ENCODE measurements around the gene AJM1. TPM values are rescaled to one million over a fixed set of nuclear protein-coding genes. Genes with fewer than 3 reads are reported as not detected.
A peak's percentile ranks its signal among the peaks of the same experiment; 100 is the strongest.

Gene AJM1
- total RNA-seq, 1 donor from 2014 or later: 0.52 TPM

DNA sequence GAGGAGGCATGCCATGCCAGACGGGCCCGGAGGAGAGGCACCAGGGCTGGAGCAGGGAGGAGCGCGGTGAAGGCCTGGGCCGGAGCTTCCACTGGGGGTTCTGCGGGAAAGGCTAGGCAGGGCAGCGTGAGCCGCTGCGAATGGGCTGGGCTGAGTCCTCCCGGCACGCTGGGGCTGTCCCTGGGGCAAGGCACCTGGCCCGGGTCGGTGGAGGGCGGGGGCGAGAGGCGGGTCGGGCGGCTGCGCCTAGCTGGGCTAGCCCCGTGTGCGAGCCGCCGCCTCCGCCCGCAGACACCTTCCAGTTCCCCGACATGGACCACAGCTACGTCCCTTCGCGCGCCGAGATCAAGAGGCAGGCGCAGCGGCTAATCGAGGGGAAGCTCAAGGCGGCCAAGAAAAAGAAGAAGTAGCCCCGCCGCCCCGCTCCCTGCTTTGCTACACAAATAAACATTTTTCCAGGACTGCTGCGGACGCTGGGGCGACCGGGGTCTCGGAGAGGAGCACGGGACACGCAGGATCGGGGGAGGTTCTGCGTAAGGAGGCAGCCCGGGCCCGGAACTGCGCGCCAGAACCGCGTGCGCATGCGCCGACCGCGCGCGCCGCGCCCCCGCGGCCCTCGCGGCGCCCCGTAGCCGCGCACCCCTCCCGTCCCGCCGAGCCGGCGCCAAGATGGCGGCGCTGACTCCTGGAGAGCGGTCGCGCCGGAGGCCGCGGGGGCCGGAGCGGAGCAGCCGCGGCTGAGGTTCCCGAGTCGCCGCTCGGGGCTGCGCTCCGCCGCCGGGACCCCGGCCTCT lies 34.8 kb upstream of the AJM1 start, which contains the start of gene RABL6:
TSS of gene RABL6 (plus strand) at position 668 of the 794 bp plus-strand sequence. CDS start 249 bp downstream, outside the sequence.
- Histone ChIP-seq H3K27me3 (ENCODE audit: control insufficient read depth in 3 of 3, insufficient read depth in 3 of 3, low read length in 3 of 3) (peaks cover under 1 to 1% (median under 1%) of the 10 kb centered on the region in 3 donors), H3K36me3 (ENCODE audit: control insufficient read depth in 3 of 3, insufficient read depth in 3 of 3, low read length in 3 of 3) (peaks cover 0 to 6% (median 2%) of the 10 kb centered on the region in 3 donors), H3K4me1 (ENCODE audit: control insufficient read depth in 3 of 3, insufficient read depth in 3 of 3, low read length in 3 of 3) (peaks cover 25 to 36% (median 29%) of the 10 kb centered on the region in 3 donors), H3K4me3 (ENCODE audit: low read length in 3 of 3) (peak within 1 kb of the TSS; percentile 78 to 89 (median 87)), H3K27ac (ENCODE audit: low read depth, low read length) (peak within 1 kb of the TSS; percentile 81), H3K9ac (ENCODE audit: low read depth in 1 of 3, low read length in 3 of 3) (peak within 1 kb of the TSS; percentile 77 to 91 (median 83)), H3K9me3 (ENCODE audit: control insufficient read depth in 3 of 3, low read length in 3 of 3) (no peaks in the 10 kb centered on the region)

DNA sequence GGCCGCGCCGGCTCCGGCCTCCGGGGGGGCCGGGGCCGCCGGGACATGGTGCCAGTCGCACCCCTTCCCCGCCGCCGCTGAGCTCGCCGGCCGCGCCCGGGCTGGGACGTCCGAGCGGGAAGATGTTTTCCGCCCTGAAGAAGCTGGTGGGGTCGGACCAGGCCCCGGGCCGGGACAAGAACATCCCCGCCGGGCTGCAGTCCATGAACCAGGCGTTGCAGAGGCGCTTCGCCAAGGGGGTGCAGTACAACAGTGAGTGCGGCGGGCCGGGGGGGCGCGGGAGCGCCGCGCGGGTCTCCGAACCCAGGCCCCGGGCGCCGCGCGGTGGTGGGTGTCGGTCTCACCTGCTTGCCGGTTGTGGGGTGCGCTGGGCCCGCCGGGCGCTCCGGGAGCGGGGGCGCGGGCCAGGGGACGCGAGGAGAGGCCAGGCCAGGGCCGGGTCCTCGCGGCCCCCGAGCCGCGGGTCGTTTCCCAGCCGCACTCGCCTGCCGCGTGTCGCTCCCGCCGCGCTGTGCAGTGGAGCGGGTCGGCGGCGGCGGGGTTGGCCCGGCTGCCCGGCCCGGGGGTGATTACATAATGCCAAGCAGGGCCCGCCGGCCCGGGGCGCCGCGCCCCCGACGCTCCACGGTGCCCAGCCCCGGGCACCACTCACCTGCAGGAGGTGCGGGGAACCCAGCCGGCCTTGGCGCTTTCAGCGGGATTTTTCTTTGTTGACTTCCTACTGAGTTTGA lies 34.0 kb upstream of the AJM1 start:
- Histone ChIP-seq H3K36me3 (ENCODE audit: control insufficient read depth in 3 of 3, insufficient read depth in 3 of 3, low read length in 3 of 3) (peaks cover 0 to 8% (median 6%) of the 10 kb centered on the region in 3 donors), H3K4me1 (ENCODE audit: control insufficient read depth in 3 of 3, insufficient read depth in 3 of 3, low read length in 3 of 3) (peaks cover 25 to 36% (median 29%) of the 10 kb centered on the region in 3 donors), H3K4me3 (ENCODE audit: low read length in 3 of 3) (peak overlapping the region; percentile 78 to 89 (median 87)), H3K27ac (ENCODE audit: low read depth, low read length) (peak overlapping the region; percentile 30), H3K9me3 (ENCODE audit: control insufficient read depth in 3 of 3, low read length in 3 of 3) (no peaks in the 10 kb centered on the region), H3K27me3 (ENCODE audit: control insufficient read depth in 3 of 3, insufficient read depth in 3 of 3, low read length in 3 of 3) (no peaks in the 10 kb centered on the region), H3K9ac (ENCODE audit: low read depth in 1 of 3, low read length in 3 of 3) (peak overlapping the region; percentile 76 to 91 (median 76))

DNA sequence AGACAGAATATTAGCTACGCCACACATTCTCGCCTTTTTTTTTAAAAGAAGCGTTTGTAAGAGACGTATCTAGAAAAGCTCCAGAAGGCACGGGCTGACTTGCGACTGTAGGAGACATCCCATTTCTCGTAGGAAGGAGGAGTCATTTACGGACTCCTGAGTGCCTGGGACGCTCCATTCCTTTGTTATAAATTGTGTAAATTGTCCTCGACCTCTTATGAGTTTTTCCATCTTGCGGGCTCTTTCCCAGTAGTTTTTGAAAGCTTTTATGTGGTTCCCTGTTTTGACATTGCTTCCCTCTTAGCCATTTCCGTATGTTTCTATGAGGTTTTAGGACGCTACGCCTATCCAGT lies 33.5 kb upstream of the AJM1 start:
- Histone ChIP-seq H3K9me3 (ENCODE audit: control insufficient read depth in 3 of 3, low read length in 3 of 3) (no peaks in the 10 kb centered on the region), H3K27ac (ENCODE audit: low read depth, low read length) (no peak overlapping the region), H3K4me1 (ENCODE audit: control insufficient read depth in 3 of 3, insufficient read depth in 3 of 3, low read length in 3 of 3) (peaks cover 25 to 36% (median 29%) of the 10 kb centered on the region in 3 donors), H3K9ac (ENCODE audit: low read depth in 1 of 3, low read length in 3 of 3) (peak overlapping the region; percentile 75 to 91 (median 76)), H3K36me3 (ENCODE audit: control insufficient read depth in 3 of 3, insufficient read depth in 3 of 3, low read length in 3 of 3) (peaks cover 0 to 8% (median 6%) of the 10 kb centered on the region in 3 donors), H3K4me3 (ENCODE audit: low read length in 3 of 3) (peak overlapping the region; percentile 75 to 89 (median 87)), H3K27me3 (ENCODE audit: control insufficient read depth in 3 of 3, insufficient read depth in 3 of 3, low read length in 3 of 3) (no peaks in the 10 kb centered on the region)

DNA sequence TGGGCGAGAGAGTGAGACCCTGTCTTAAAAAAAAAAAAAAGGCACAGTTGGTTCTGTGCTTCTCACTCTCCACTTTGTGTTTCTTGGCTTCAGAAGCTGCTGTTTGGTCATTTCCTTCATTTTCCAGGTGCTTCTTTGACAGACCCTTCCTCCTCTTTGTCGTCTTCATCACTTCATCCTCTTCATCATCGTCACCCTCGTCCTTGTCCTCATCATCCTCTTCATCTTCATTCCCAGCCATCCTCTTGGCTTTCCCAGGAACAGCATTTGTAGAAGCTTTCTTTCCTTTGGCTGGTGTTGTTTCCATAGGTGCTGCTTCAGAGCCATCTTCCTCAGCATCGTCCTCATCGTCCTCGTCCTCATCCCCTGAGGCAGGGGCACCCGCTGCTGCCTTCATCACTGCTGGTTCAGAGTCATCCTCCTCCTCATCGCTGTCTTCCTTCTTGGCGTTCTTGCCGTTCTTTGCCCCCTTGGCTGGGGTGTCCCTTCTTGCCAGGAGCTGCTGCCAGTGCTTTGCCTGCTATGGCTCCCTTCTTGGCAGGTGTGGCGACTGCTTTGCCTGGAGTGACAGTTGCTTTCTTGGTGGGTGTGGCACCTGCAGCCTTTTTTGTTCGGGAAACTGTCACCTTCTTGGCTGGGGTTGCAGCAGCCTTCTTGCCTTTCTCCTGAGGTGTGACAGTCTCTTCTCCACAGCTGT lies 27.4 kb upstream of the AJM1 start:
- Histone ChIP-seq H3K4me3 (ENCODE audit: low read length in 3 of 3) (no peak overlapping the region), H3K9ac (ENCODE audit: low read depth in 1 of 3, low read length in 3 of 3) (no peak overlapping the region), H3K27me3 (ENCODE audit: control insufficient read depth in 3 of 3, insufficient read depth in 3 of 3, low read length in 3 of 3) (no peaks in the 10 kb centered on the region), H3K36me3 (ENCODE audit: control insufficient read depth in 3 of 3, insufficient read depth in 3 of 3, low read length in 3 of 3) (peaks cover 4 to 15% (median 6%) of the 10 kb centered on the region in 3 donors), H3K9me3 (ENCODE audit: control insufficient read depth in 3 of 3, low read length in 3 of 3) (no peaks in the 10 kb centered on the region), H3K27ac (ENCODE audit: low read depth, low read length) (no peak overlapping the region), H3K4me1 (ENCODE audit: control insufficient read depth in 3 of 3, insufficient read depth in 3 of 3, low read length in 3 of 3) (peaks cover 2 to 5% (median 5%) of the 10 kb centered on the region in 3 donors)

DNA sequence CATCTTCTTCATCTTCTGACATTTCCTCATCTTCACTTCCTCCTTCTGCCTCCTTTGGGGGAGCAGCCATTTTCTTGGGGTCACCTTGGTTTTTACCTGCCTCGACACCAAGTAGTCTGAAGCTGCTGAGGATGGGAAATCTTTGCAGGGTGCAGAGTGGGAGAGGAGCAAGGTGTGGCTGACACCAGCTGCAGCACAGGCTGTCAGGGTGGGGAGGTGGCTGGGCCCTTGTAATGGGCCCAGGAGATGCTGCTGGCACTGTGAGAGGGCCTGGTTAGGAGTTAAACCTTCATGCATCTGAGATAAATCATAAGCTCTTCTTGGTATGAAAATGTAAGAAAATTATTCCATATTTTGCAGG lies 26.9 kb upstream of the AJM1 start:
- H3K4me1 ChIP-seq (ENCODE audit: control insufficient read depth in 3 of 3, insufficient read depth in 3 of 3, low read length in 3 of 3): peaks cover 0 to 5% (median 0%) of the 10 kb centered on the region in 3 donors
- H3K27me3 ChIP-seq (ENCODE audit: control insufficient read depth in 3 of 3, insufficient read depth in 3 of 3, low read length in 3 of 3): no peaks in the 10 kb centered on the region
- no peak overlapping the region for H3K4me3 ChIP-seq (ENCODE audit: low read length in 3 of 3)
- no peaks in the 10 kb centered on the region for H3K9me3 ChIP-seq (ENCODE audit: control insufficient read depth in 3 of 3, low read length in 3 of 3)
- peaks cover 4 to 15% (median 6%) of the 10 kb centered on the region in 3 donors for H3K36me3 ChIP-seq (ENCODE audit: control insufficient read depth in 3 of 3, insufficient read depth in 3 of 3, low read length in 3 of 3)
- no peak overlapping the region for H3K9ac ChIP-seq (ENCODE audit: low read depth in 1 of 3, low read length in 3 of 3)
- H3K27ac ChIP-seq (ENCODE audit: low read depth, low read length): no peak overlapping the region

DNA sequence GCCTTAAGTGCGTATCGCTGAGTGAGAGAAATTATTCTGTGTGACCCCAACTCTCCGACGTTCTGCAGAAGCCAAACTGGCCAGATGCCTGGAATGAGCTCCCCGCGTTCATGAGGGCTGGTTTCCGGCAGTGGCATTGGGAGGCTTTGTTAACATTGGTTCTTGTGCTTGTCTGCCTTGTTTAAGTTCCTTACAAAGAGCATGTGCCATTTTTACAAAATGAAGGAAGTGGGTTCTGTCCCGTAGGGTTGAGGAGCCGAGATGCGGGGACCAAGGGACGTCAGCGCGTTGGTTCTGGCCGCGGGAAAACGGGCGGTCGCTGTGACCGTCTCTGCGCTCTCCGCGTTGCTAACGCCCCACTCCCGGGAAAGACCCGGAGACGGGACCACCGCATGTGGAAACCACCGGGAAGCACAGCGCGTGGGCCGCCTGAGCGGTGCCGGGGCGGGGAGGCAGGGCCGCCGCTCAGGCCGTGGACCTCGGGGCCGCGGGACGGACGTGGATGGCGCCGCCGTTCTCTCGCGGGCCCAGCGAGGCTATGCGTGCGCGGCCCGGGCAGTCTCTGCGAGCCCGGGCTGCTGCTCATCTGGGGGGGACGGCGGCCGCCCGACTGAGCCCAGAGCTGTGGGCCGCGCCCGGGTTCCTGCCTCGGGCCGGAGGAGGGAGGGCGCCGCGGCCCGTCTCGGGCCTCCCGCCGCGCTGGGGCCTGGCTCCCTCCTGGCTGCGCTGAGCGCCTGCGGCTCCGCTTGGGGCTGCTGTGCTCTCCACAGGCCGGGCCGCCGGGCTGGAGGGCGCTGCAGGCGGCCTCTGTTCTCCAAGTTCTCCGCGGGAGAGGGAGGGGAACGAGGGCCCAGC lies 21.1 kb upstream of the AJM1 start:
- no peak overlapping the region for H3K27ac ChIP-seq (ENCODE audit: low read depth, low read length)
- no peaks in the 10 kb centered on the region for H3K4me1 ChIP-seq (ENCODE audit: control insufficient read depth in 3 of 3, insufficient read depth in 3 of 3, low read length in 3 of 3)
- peaks cover 12 to 19% (median 17%) of the 10 kb centered on the region in 3 donors for H3K36me3 ChIP-seq (ENCODE audit: control insufficient read depth in 3 of 3, insufficient read depth in 3 of 3, low read length in 3 of 3)
- no peaks in the 10 kb centered on the region for H3K9me3 ChIP-seq (ENCODE audit: control insufficient read depth in 3 of 3, low read length in 3 of 3)
- no peaks in the 10 kb centered on the region for H3K27me3 ChIP-seq (ENCODE audit: control insufficient read depth in 3 of 3, insufficient read depth in 3 of 3, low read length in 3 of 3)
- no peak overlapping the region for H3K4me3 ChIP-seq (ENCODE audit: low read length in 3 of 3)
- H3K9ac ChIP-seq (ENCODE audit: low read depth in 1 of 3, low read length in 3 of 3): peak overlapping the region in 1 of 3 donors; percentile 0

DNA sequence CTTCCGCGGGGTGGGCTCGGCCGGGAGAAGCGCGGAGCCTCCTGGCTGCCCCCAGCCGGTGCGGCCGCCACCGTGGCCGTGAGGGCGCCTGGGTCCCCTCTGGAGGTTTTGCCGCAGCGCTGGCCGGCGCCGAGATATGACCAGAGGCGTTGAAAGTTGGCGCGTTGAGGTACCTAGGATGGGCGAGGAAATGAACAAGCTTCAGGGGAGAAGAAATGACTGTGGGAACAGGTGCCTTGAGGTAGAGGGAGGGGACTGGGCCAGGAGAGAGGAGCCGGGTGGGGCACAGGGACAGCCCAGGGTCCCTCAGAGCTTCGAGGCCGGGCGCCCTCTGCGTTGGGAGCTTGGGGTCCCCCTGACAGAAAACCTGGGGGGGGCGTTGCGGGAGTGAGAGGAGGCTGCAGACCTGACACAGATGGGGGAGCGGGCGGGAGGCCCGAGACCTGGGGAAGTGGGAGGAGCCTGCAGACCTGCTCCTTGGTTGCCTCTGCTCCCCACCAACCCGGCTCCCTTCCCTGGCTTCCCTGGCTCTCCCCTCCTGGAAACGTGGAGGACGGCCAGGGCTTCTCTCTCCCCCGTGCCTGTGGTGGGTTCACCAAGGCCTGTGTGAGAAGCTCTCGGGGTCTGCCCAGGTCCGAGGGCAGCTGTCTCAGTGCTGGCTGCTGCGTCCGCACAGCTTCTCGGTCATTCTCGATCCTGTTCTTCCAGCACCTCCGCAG lies 20.3 kb upstream of the AJM1 start:
- Histone ChIP-seq H3K27me3 (ENCODE audit: control insufficient read depth in 3 of 3, insufficient read depth in 3 of 3, low read length in 3 of 3) (no peaks in the 10 kb centered on the region), H3K4me3 (ENCODE audit: low read length in 3 of 3) (no peak overlapping the region), H3K9ac (ENCODE audit: low read depth in 1 of 3, low read length in 3 of 3) (no peak overlapping the region), H3K36me3 (ENCODE audit: control insufficient read depth in 3 of 3, insufficient read depth in 3 of 3, low read length in 3 of 3) (peaks cover 12 to 24% (median 20%) of the 10 kb centered on the region in 3 donors), H3K27ac (ENCODE audit: low read depth, low read length) (no peak overlapping the region), H3K4me1 (ENCODE audit: control insufficient read depth in 3 of 3, insufficient read depth in 3 of 3, low read length in 3 of 3) (no peaks in the 10 kb centered on the region), H3K9me3 (ENCODE audit: control insufficient read depth in 3 of 3, low read length in 3 of 3) (no peaks in the 10 kb centered on the region)

DNA sequence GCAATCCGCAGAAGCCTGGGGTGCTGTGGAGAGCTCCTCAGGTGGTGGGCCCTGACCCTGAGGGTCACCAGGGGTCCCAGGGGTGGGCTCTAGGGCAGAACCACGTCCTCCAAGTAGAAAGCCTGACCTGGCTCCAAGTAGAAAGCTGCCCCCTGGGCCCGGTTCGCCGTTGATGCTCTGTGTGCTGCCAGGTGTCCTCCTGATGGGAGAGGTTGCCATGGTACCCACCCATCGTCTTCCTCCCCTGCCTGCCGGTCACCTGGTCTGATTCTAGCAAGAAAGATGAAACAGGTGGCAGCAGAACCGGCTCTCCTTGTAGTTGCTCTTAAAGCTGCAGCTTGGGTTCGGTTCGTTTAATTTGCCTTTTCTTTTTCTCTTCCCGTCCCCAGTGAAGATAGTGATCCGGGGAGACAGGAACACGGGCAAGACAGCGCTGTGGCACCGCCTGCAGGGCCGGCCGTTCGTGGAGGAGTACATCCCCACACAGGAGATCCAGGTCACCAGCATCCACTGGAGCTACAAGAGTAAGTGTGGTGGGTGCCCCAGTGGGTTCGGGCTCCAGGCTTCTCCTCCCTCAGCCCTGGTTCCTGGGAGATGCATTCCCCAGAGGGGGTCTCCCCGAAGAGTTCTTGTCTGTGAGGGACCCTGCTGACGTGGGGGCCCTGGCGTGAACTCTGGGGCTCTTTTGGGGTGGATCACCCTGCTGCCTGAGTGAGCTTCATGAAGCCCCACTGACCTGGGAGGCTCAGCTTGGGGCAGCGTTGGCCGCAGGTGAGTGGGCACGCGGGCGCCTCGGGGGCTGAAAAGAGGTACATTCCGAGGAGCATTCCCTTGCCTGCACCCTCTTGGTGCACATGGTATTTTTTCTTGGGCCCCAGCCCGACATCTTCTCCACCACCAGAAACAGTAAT lies 18.9 kb upstream of the AJM1 start:
- Histone ChIP-seq H3K9ac (ENCODE audit: low read depth in 1 of 3, low read length in 3 of 3) (no peak overlapping the region), H3K36me3 (ENCODE audit: control insufficient read depth in 3 of 3, insufficient read depth in 3 of 3, low read length in 3 of 3) (peaks cover 15 to 27% (median 27%) of the 10 kb centered on the region in 3 donors), H3K27ac (ENCODE audit: low read depth, low read length) (no peak overlapping the region), H3K4me1 (ENCODE audit: control insufficient read depth in 3 of 3, insufficient read depth in 3 of 3, low read length in 3 of 3) (no peaks in the 10 kb centered on the region), H3K27me3 (ENCODE audit: control insufficient read depth in 3 of 3, insufficient read depth in 3 of 3, low read length in 3 of 3) (no peaks in the 10 kb centered on the region), H3K4me3 (ENCODE audit: low read length in 3 of 3) (no peak overlapping the region), H3K9me3 (ENCODE audit: control insufficient read depth in 3 of 3, low read length in 3 of 3) (no peaks in the 10 kb centered on the region)

Data from skeletal muscle tissue (tissue), 4 donors.